ENCODE measurements around the gene TMEM8B.

GRCh38 chr9:35792024-35792813 lies 36.8 kb upstream of the TMEM8B start:
- TF ChIP-seq TSHZ2 (CRISPR knock-in tag; IDR thresholded peaks at IDR 0.05) (no peak), ZFP30 (CRISPR knock-in tag; IDR thresholded peaks at IDR 0.05) (no peak), ZNF8 (CRISPR knock-in tag; IDR thresholded peaks at IDR 0.05) (no peak), ARNTL (CRISPR knock-in tag; IDR thresholded peaks at IDR 0.05; ENCODE audit: borderline replicate concordance, low read depth) (no peak), TCF4 (CRISPR knock-in tag; IDR thresholded peaks at IDR 0.05; ENCODE audit: borderline replicate concordance) (no peak), PATZ1 (CRISPR knock-in tag; IDR thresholded peaks at IDR 0.05; ENCODE audit: borderline replicate concordance) (no peak), ZNF565 (CRISPR knock-in tag; conservative IDR thresholded peaks at IDR 0.05; ENCODE audit: low read depth) (no peak), PPARA (CRISPR knock-in tag; IDR thresholded peaks at IDR 0.05; ENCODE audit: borderline replicate concordance) (no peak), ZNF70 (CRISPR knock-in tag; IDR thresholded peaks at IDR 0.05) (no peak)

Measured in SK-N-SH treated with all-trans-retinoic acid at 6 μM for 48 hours (cell line).